Endometrial microvascular endothelial cells (primary cell): Measurements from ENCODE around the gene COL18A1. TPM values are rescaled to one million over a fixed set of nuclear protein-coding genes. Genes with fewer than 3 reads are reported as not detected.

Experiments used
- total RNA-seq: library from RNA; depleted of rRNA; stranded (reverse); fragments of >200 nt; gene quantifications from one replicate; pipeline ENCODE4 v1.2.3, GENCODE V29; 2015; ENCODE audit errors: inconsistent ontology term

The COL18A1 gene
- total RNA-seq, 1 donor from 2014 or later, result 261 TPM

Other genes with a start within 250 kb of the COL18A1 start
- 25.5 TPM for gene POFUT2, start 117.3 kb upstream of the COL18A1 start, total RNA-seq
- 32.3 TPM for gene SLC19A1, start 137.3 kb downstream of the COL18A1 start, total RNA-seq
- not detected for gene PCBP3, start 238.6 kb downstream of the COL18A1 start, total RNA-seq